Measurements from ENCODE around the gene ALLC.

Gene ALLC

GRCh38 chr2:3677436-3677835 lies 19.4 kb downstream of the ALLC start:
- no peak for DNase-seq (ENCODE audit: low read depth in 2 of 2)

GRCh38 chr2:3678212-3678611 lies 20.2 kb downstream of the ALLC start:
- DNase-seq (ENCODE audit: low read depth in 2 of 2), result no peak

DNA sequence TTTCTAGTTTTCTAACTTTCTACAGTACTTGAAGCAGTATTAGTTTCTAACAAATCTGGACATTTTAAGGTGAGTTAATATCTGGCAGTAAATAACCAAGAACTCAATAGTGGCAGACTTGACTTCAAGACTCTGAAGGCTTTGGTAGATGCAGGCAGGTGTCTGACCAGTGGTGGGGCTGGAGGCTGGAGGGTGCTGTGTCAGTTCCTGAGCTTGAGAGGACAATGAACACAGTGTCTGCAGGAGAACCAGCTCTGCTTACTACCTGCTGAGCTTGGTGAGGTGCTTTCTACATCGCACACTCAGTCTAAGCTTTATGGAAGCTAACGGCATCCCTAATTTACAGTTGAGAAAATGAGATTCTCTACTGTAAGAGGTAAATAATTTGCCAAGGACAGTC lies 21.2 kb downstream of the ALLC start:
- no peak for DNase-seq (ENCODE audit: low read depth in 2 of 2)

DNA sequence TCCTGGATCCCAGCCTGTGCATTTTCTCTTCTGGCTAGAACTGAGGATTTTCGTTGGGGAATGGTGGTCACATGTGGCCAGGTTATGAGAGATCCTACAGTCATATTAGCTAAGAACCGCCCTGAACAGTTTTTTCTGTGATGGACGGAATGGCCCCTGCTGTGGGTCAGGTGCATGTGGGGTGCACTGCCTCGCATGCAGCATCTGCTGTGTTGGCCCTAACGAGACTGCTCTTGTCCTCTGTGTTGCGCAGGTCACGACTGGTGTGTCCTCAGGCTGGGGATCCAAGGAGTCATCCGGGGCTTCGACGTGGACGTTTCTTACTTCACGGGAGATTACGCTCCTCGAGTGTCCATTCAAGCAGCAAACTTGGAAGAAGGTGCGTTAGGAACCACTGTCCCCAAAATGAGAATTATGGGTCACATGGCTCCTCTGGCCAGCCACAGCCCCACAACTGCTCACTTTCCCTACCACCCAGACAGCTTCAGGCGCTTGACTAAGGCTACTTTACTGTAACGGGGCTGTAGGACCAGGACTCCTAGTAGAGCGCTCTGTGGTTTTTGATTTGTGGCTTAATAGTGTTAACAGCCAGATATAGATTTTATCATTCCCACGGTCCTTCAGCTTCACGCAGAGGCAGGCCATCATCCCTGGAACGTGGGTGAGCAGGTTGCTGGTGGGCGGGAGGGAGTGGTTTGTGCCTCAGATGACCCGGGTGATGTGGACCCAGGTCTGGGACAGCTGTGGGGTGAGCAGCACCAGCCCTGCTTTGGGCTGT lies 21.8 kb downstream of the ALLC start:
- DNase-seq (ENCODE audit: low read depth in 2 of 2), result no peak

DNA sequence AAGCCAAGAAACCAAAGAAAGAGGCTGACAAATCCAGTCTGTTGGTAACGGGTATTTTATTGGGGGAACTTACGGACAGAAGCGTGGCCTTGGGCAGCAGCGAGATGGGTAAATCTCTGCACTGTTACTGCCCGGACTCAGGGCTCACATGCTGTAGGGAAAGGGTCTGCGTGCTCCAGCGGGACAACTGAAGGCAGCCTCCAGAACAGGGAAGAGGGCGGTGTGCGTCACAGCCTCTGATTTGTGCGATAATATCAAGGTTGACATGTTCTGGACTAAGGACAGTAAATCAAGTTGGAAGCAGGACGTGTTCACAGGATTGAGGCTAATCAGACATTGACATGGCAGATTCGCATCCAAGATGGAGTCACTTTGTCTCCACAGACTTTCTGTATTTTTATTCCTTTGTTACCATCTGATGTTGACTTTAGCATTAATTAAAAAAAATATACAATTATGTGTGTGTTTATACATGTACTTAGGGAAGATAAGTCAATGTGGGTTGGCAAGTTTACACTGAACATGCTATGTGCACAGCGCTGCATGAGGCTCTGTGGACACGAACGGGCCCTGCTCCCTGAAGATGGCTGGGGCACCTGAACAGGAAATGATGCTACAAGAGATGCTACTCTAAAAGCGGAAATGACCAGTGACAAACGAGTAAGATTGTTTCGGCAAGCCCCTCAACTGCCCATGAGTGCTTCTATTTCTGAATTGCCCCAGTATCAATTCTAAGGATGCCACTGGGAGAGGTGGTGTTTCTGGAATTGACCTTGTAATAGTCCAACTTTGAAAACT lies 22.7 kb downstream of the ALLC start:
- no peak for DNase-seq (ENCODE audit: low read depth in 2 of 2)

DNA sequence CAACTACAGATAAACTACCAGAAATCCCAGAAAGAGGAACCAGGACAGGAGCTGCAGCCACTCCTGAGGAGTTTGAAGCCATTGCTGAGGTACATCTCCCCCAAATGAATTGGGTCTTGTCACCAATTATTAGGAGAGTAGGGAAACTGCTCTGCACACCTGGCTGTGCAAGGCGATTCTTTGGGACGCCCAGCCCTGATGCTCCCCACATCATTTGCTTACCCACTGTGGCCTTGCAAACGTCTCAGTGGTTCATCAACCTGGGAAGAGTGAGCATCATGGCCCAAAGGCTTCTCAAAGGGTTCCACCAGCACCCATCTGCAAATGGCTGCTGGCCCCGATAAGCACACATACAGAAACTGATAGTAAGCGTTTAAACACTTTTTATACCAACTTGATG lies 23.6 kb downstream of the ALLC start:
- no peak for DNase-seq (ENCODE audit: low read depth in 2 of 2)

DNA sequence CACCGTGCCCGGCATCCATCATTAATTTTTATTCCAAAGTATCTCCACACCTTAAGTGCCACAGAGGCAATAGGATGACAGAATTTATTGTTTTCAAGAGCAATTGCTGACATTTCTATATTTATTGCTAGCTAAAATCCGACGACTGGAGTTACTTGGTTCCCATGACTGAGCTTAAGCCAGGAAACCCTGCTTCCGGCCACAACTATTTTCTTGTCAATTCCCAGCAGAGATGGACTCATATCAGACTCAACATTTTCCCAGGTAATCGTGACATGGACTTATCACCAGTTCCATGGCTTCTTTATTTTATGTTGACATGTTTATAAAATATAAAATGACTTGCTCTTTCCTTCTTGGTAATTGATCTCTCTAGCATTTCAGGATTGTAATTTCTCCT lies 24.8 kb downstream of the ALLC start:
- DNase-seq (ENCODE audit: low read depth in 2 of 2), result no peak

GRCh38 chr2:3683748-3684454 lies 25.9 kb downstream of the ALLC start:
- no peak for DNase-seq (ENCODE audit: low read depth in 2 of 2)

- no peak for DNase-seq (ENCODE audit: low read depth in 2 of 2)
These were observed 32.2 kb downstream of the ALLC start for GRCh38 chr2:3689998-3690748.

GRCh38 chr2:3692375-3692774 lies 34.4 kb downstream of the ALLC start:
- DNase-seq (ENCODE audit: low read depth in 2 of 2), result no peak

DNA sequence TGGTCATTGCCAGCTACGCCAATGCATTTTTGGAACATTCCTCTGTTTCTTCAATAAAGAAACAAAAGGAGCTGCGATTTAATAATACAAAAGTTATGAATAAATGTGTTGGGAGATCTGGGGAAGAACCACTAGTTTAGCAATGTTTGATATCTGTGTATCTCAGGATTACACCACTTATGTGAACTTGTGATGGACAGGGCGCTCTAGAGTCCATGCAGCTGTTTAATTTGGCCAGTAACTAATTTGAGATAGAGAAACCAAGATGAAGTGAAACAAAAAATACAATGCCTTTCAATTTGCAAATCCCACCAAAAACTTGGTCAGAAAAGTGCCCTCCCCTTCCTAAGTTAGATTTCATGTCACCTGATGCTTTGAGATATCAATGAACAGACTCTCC lies 38.5 kb downstream of the ALLC start:
- no peak for DNase-seq (ENCODE audit: low read depth in 2 of 2)

GRCh38 chr2:3701071-3701470 lies 43.1 kb downstream of the ALLC start:
- no peak for DNase-seq (ENCODE audit: low read depth in 2 of 2)

DNA sequence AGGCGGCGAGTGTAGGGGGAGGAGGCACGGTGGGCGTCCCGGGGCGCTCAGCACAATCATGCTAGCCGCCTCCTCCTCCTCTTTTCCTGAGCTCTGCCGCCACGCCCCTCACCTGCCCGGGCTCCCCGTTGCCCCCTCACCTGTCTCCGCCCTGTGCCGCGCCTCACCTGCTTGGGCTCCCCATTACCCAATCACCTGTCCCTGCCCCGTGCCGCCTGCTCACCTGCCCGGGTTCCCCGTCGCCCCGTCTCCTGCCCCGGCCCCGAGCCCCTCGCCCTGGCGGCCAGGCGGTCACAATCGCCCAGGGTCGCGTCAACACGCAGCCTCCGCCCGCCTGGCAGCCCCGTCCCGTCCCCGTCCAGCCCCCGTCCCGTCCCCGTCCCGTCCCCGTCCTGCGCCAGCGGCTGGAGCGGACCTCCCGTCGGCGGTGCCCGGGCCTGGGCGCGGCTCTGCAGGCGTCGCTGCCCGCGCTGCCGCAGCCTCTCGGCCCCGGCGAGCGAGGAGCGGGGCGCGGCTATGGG lies 45.3 kb downstream of the ALLC start, which contains the start of gene DCDC2C:
DCDC2C (plus strand) TSS at position 340 of the 521 bp plus-strand sequence; CDS start at position 517, 177 bp downstream.
- no peak for DNase-seq (ENCODE audit: low read depth in 2 of 2)

DNA sequence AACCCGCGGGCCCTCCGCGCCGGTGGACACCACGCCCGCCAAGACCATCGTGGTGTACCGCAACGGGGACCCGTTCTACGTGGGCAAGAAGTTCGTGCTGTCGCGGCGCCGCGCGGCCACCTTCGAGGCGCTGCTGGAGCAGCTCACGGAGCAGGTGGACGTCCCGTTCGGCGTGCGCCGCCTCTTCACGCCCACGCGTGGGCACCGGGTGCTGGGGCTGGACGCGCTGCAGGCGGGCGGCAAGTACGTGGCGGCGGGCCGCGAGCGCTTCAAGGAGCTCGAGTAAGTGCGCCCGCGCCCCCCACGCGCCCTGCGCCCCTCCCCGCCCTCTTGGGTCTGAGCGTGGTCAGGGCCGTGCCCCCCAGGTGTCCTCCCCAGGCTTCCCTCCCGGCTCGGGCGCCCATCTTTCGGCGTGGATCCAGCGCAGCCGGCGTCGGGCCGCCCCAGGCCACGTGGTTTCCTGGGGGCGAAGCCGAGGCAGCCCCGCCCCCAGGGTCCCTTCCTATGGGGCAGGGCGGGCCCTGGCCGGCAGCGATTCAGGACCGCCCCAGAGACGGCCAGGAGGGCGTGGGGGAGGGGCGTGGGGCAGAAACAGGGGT lies 45.9 kb downstream of the ALLC start:
- DNase-seq (ENCODE audit: low read depth in 2 of 2), result no peak

DNA sequence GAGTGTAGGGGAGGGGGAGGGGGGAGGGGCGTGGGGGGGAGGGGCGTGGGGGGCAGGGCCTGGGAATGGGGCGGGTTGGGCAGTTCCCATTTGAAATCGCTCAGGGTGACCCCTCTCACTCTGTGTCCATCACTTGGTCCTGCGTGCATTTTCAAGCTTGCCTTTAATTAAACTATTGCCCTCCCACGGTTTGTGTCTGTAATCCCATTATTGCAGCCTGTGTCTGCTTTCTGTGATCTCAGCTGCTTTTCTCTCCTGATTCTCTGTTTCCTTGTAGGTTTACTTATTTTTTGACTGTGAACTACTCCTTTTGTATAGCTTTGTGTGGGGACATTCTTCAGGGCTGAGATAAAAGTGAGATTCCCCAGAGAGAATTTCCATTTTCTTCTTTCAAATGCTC lies 46.7 kb downstream of the ALLC start:
- no peak for DNase-seq (ENCODE audit: low read depth in 2 of 2)

- no peak for DNase-seq (ENCODE audit: low read depth in 2 of 2)
These were observed 47.8 kb downstream of the ALLC start for GRCh38 chr2:3705782-3706181.

GRCh38 chr2:3706892-3707291 lies 48.9 kb downstream of the ALLC start:
- no peak for DNase-seq (ENCODE audit: low read depth in 2 of 2)

GRCh38 chr2:3708576-3708975 lies 50.6 kb downstream of the ALLC start:
- no peak for DNase-seq (ENCODE audit: low read depth in 2 of 2)

DNA sequence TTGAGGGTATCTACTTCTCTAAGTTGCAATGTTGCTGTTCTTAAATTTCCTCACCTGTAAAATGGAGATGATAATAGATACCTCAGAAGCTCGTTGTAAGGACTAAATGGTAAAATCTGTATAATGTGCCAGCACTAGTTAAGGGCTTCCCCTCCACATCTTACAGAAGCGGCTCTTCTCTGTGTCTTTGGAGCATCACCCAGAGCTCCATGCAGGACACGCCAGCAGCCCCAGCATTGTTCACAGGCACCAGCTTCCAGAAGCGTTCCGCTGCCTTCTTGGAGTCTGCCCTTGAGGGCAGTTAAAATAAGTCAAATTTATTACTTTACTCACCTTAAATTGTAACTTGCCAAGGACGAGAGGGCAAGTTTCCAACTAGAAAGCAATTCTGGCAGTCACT lies 51.2 kb downstream of the ALLC start:
- DNase-seq (ENCODE audit: low read depth in 2 of 2), result no peak

DNA sequence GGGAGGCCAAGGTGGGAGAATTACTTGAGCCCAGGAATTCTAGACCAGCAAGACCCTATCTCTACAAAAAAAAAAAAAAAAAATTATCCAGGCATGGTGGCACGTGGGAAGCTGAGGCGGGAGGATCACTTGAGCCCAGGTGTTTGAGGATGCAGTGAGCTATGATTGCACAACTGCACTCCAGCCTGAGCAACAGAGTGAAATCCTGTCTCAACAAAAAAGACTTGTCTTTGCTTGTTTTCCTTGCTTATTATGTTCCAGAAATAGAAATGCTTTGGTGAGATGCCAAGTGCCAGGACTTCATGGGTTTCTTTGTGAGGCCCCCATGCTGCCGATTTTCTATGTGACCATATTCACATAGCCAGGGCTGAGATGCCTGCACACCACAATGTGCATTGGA lies 54.4 kb downstream of the ALLC start:
- DNase-seq (ENCODE audit: low read depth in 2 of 2), result no peak

GRCh38 chr2:3712831-3713503 lies 55.0 kb downstream of the ALLC start:
- no peak for DNase-seq (ENCODE audit: low read depth in 2 of 2)

Measured in fibroblast of skin of left quadriceps (primary cell).